ENCODE data around the gene NUDCD2. TPM values are rescaled to one million over a fixed set of nuclear protein-coding genes. Genes with fewer than 3 reads are reported as not detected.

Gene NUDCD2
- total RNA-seq, 1 experiment from 2014 or later, result 44.9 TPM

DNA sequence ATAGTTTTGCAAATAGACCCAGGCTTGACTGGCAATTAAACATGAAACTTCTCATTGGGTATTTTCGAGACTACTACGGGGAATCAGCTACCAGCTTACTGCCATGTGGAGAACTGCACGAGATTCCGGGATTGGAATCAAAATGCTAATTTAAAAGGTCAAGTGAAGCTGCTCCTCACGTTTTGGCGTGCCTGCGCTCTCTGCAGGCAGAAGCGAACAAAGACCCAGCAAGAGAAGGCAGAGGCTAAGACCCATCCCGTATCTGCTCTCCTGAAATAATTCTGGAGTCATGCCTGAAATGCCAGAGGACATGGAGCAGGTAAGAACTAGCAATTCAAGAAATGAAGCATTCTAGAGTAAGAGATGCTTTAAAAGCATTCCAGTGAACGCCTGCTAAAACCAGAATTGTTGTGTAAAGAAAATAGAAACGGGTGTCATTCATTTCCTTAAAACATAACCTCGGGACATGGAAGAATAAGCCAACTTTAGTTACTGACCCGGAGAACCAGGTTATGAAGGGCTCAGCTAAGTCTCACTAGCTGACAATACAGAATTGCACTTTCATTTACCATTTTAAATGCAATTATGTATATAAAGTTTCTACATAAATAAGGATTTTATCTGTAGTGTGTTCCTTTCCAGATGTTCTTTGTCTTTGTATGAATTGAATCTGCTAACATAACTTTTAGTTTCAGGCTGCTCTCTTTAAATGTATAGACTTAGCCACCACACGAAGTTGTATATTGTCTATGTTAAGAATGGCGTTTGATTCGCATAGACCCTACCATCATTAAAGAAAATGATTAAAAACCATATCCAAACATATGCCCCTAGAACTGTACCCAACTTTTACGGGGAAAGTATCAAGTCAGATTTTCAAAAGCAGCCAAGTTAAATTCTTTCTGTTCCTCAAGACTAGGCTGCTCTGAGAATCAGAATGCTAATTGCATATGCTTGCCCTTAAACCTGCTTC, 43.5 kb upstream of the NUDCD2 start:
- TF ChIP-seq, protein P1, sequence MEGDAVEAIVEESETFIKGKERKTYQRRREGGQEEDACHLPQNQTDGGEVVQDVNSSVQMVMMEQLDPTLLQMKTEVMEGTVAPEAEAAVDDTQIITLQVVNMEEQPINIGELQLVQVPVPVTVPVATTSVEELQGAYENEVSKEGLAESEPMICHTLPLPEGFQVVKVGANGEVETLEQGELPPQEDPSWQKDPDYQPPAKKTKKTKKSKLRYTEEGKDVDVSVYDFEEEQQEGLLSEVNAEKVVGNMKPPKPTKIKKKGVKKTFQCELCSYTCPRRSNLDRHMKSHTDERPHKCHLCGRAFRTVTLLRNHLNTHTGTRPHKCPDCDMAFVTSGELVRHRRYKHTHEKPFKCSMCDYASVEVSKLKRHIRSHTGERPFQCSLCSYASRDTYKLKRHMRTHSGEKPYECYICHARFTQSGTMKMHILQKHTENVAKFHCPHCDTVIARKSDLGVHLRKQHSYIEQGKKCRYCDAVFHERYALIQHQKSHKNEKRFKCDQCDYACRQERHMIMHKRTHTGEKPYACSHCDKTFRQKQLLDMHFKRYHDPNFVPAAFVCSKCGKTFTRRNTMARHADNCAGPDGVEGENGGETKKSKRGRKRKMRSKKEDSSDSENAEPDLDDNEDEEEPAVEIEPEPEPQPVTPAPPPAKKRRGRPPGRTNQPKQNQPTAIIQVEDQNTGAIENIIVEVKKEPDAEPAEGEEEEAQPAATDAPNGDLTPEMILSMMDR (IDR thresholded peaks at IDR 0.05; ENCODE audit: unreplicated experiment), result no peak
- DNase-seq, result peak; percentile 55
- Mint-ChIP-seq H3K27ac (ENCODE audit: unreplicated experiment) (peak overlapping the region; percentile 83), H3K27me3 (ENCODE audit: unreplicated experiment) (no peaks in the 10 kb centered on the region), H3K4me3 (ENCODE audit: low read depth, unreplicated experiment) (peak overlapping the region; percentile 98), H3K9me3 (ENCODE audit: low read depth, unreplicated experiment) (no peaks in the 10 kb centered on the region), H3K36me3 (ENCODE audit: insufficient read depth, unreplicated experiment) (peaks cover 43% of the 10 kb centered on the region), H3K4me1 (ENCODE audit: low read depth, unreplicated experiment) (peaks cover 10% of the 10 kb centered on the region)
- no TSS peak for BruUV-seq (replicated peaks)
- CTCF ChIA-PET, result interaction anchor here (0.6 to 1.0 kb wide), 3 partner anchors 8 to 44 kb away, joined by 4 to 9 read pairs (median 6); partner anchors contain the start of genes HMMR and NUDCD2
- intact Hi-C loops (cut with micrococcal nuclease; ENCODE audit: unreplicated experiment), result loop anchor here (2.0 kb wide), 1 partner anchor 43 kb away; the partner anchor contains the start of genes HMMR and NUDCD2

DNA sequence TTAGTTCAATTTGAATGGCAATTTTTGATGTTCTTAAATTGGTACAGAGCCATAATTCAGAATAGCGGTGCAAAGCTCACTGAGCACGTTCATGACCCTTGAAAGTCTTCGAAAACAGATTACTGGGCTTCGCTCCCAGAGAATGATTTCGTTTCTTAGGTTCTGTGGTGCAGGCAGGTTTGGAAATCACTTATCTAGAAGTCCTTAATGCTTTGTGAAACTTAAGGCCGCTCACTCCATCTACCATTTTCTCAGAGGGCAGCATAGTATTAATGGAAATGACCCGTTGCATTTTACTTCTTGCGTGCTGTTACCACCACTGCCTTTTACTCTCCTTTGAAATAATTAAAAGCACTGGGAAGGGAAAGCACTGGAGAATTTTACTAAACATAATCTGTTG, 42.6 kb upstream of the NUDCD2 start:
- Mint-ChIP-seq H3K4me3 (ENCODE audit: low read depth, unreplicated experiment) (peak overlapping the region; percentile 98), H3K9me3 (ENCODE audit: low read depth, unreplicated experiment) (no peaks in the 10 kb centered on the region), H3K4me1 (ENCODE audit: low read depth, unreplicated experiment) (peaks cover under 1% of the 10 kb centered on the region), H3K36me3 (ENCODE audit: insufficient read depth, unreplicated experiment) (peaks cover 43% of the 10 kb centered on the region), H3K27me3 (ENCODE audit: unreplicated experiment) (no peaks in the 10 kb centered on the region), H3K27ac (ENCODE audit: unreplicated experiment) (peak overlapping the region; percentile 83)
- TF ChIP-seq, protein P1 (IDR thresholded peaks at IDR 0.05; ENCODE audit: unreplicated experiment), result no peak
- no peak for DNase-seq
- BruUV-seq (replicated peaks), result no TSS peak
- CTCF ChIA-PET, result interaction anchor here (0.6 to 1.0 kb wide), 2 partner anchors 9 to 43 kb away, joined by 6 to 9 read pairs; partner anchors contain the start of genes HMMR and NUDCD2
- intact Hi-C loops (cut with micrococcal nuclease; ENCODE audit: unreplicated experiment), result no loop called here

DNA sequence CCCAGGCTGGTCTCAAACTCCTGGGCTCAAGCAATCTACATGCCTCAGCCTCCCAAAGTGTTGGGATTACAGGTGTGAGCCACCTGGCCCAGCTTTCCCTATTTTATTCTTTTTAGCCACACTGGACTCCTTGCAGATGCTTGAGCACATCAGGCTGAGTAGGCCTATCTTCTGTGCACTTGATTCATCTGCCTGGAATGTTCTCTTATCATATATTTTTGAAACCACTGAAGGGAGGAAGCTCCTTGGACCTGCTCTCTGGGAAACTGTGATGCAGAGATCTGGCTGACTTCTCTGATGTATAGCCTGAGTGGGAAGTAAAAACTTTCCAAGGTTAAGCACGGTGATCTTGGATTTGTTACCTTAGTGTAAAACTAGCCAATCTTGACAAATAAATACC, 39.0 kb upstream of the NUDCD2 start:
- H3K4me3 Mint-ChIP-seq (ENCODE audit: low read depth, unreplicated experiment), result no peak overlapping the region
- peaks cover 11% of the 10 kb centered on the region for H3K36me3 Mint-ChIP-seq (ENCODE audit: insufficient read depth, unreplicated experiment)
- intact Hi-C loops (cut with micrococcal nuclease; ENCODE audit: unreplicated experiment), result no loop called here
- H3K27me3 Mint-ChIP-seq (ENCODE audit: unreplicated experiment), result no peaks in the 10 kb centered on the region
- no peak overlapping the region for H3K27ac Mint-ChIP-seq (ENCODE audit: unreplicated experiment)
- peaks cover 3% of the 10 kb centered on the region for H3K9me3 Mint-ChIP-seq (ENCODE audit: low read depth, unreplicated experiment)
- no TSS peak for BruUV-seq (replicated peaks)
- TF ChIP-seq, protein P1 (IDR thresholded peaks at IDR 0.05; ENCODE audit: unreplicated experiment), result no peak
- DNase-seq, result no peak
- H3K4me1 Mint-ChIP-seq (ENCODE audit: low read depth, unreplicated experiment), result no peaks in the 10 kb centered on the region
- CTCF ChIA-PET, result no interaction called here

DNA sequence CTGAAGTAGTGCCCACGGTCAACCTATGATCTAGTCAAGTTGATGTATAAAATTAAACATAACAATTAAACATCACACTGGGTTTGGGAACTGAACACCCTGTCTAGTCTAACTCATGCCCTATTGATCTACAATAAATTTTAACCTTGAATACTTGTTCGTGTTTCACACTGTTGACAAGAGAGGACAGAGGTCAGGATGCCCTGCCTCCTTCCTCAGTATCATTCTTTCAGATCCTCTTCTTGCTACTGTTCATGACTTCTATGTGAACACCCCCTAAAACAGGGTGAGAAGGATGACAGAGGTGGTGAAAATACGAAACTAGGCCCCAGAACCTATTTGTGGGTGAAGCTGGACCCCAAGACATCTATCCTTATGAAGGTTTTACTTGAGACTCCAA, 37.4 kb upstream of the NUDCD2 start:
- H3K4me3 Mint-ChIP-seq (ENCODE audit: low read depth, unreplicated experiment), result no peak overlapping the region
- DNase-seq, result no peak
- no peak overlapping the region for H3K27ac Mint-ChIP-seq (ENCODE audit: unreplicated experiment)
- TF ChIP-seq, protein P1 (IDR thresholded peaks at IDR 0.05; ENCODE audit: unreplicated experiment), result no peak
- no peaks in the 10 kb centered on the region for H3K4me1 Mint-ChIP-seq (ENCODE audit: low read depth, unreplicated experiment)
- H3K36me3 Mint-ChIP-seq (ENCODE audit: insufficient read depth, unreplicated experiment), result no peaks in the 10 kb centered on the region
- BruUV-seq (replicated peaks), result no TSS peak
- no peaks in the 10 kb centered on the region for H3K27me3 Mint-ChIP-seq (ENCODE audit: unreplicated experiment)
- intact Hi-C loops (cut with micrococcal nuclease; ENCODE audit: unreplicated experiment), result no loop called here
- CTCF ChIA-PET, result no interaction called here
- peaks cover 3% of the 10 kb centered on the region for H3K9me3 Mint-ChIP-seq (ENCODE audit: low read depth, unreplicated experiment)

Measured in Calu3 (cell line).